Peyer's patch (tissue), 4 donors: ENCODE measurements around the gene ZNF511.

Experiments used
- CTCF ChIP-seq, 6 experiments: fragments of 450-650 bp in 4 of 6; fragments of 200-600 bp in 2 of 6; sonication (generic) in 1 of 6; IDR thresholded peaks; one replicate each; pipeline ENCODE4 v1.5.1; 2017 to 2019; ENCODE audit warnings: antibody characterized with exemption in 6 of 6, mild to moderate bottlenecking in 3 of 6, moderate library complexity in 1 of 6
- POLR2A ChIP-seq, 2 donors: fragments of 450-650 bp; IDR thresholded peaks; one replicate each; pipeline ENCODE4 v1.5.1; 2017; ENCODE audit warnings: antibody characterized with exemption in 2 of 2, mild to moderate bottlenecking in 2 of 2, moderate library complexity in 2 of 2

GRCh38 chr10:133354672-133355240 lies 46.0 kb downstream of the ZNF511 start:
- TF ChIP-seq CTCF (IDR thresholded peaks at IDR 0.05): no peak
- no peak for TF ChIP-seq POLR2A (IDR thresholded peaks at IDR 0.05)
